Naive thymus-derived CD4-positive, alpha-beta T cell (primary cell): ENCODE results near the gene MYL2. TPM values are rescaled to one million over a fixed set of nuclear protein-coding genes. Genes with fewer than 3 reads are reported as not detected.

Source experiments
- ATAC-seq: fragments of 150-1000 bp; cut with Tn5 transposase; 2 replicates; pipeline ENCODE4 v1.10.0; 2021; ENCODE audit warnings: mild to moderate bottlenecking, moderate library complexity
- CTCF ChIA-PET: fragments of 350-600 bp; sonication (Branson Sonifier 250); formaldehyde crosslinking; loops from one replicate; lab custom pipeline; 2021; ENCODE audit warnings: antibody characterized with exemption; lab: Charles Lee
- POLR2A ChIA-PET: fragments of 350-600 bp; sonication (Branson Sonifier 250); formaldehyde crosslinking; loops from one replicate; lab custom pipeline; 2021; ENCODE audit warnings: antibody characterized with exemption, inconsistent platforms; lab: Charles Lee
- DNase-seq, 9 donors: peaks; one replicate each; pipeline versions ENCODE4 v3.0.0 to v3.0.0-alpha.2; 2020 to 2022; ENCODE audit warnings: mixed read lengths in 1 of 9
- H3K27ac ChIP-seq: one replicate; pipeline ENCODE4 v1.7.0; 2013; ENCODE audit warnings: mild to moderate bottlenecking, low read depth, low read length, moderate library complexity
- H3K27me3 ChIP-seq, 2 donors: one replicate each; pipeline ENCODE4 v1.7.0; 2013; ENCODE audit warnings: low read length in 2 of 2, mild to moderate bottlenecking in 2 of 2, moderate library complexity in 2 of 2; ENCODE audit not compliant: control insufficient read depth in 2 of 2, insufficient read depth in 2 of 2
- H3K36me3 ChIP-seq, 3 experiments: 1 replicate in 2 of 3; 2 replicates in 1 of 3; pipeline ENCODE4 v1.7.0; 2013; ENCODE audit warnings: low read length in 3 of 3, mild to moderate bottlenecking in 3 of 3, moderate library complexity in 1 of 3; ENCODE audit not compliant: insufficient read depth in 3 of 3, control insufficient read depth in 2 of 3
- H3K4me1 ChIP-seq, 2 donors: one replicate each; pipeline ENCODE4 v1.7.0; 2013; ENCODE audit warnings: low read length in 2 of 2, mild to moderate bottlenecking in 2 of 2, moderate library complexity in 1 of 2; ENCODE audit not compliant: control insufficient read depth in 2 of 2, insufficient read depth in 2 of 2
- H3K4me3 ChIP-seq: 2 replicates; pipeline ENCODE4 v1.7.0; 2013; ENCODE audit warnings: mild to moderate bottlenecking, low read length
- H3K9me3 ChIP-seq, 3 experiments: 1 replicate in 2 of 3; 2 replicates in 1 of 3; pipeline ENCODE4 v1.7.0; 2013; ENCODE audit warnings: low read length in 3 of 3; ENCODE audit not compliant: control insufficient read depth in 2 of 3
- H3K27ac Mint-ChIP-seq, 9 donors: one replicate each; pipeline ENCODE4 v1.8.0; 2020 to 2022; ENCODE audit warnings: mixed read lengths in 9 of 9, mild to moderate bottlenecking in 8 of 9, moderate library complexity in 5 of 9, inconsistent platforms in 2 of 9
- H3K27me3 Mint-ChIP-seq, 5 donors: one replicate each; pipeline ENCODE4 v1.8.0; 2021 to 2022; ENCODE audit warnings: mixed read lengths in 5 of 5, mild to moderate bottlenecking in 1 of 5
- H3K36me3 Mint-ChIP-seq, 5 donors: one replicate each; pipeline ENCODE4 v1.8.0; 2020 to 2022; ENCODE audit warnings: mixed read lengths in 5 of 5, mild to moderate bottlenecking in 3 of 5, inconsistent platforms in 1 of 5
- H3K4me1 Mint-ChIP-seq, 7 donors: one replicate each; pipeline ENCODE4 v1.8.0; 2020 to 2022; ENCODE audit warnings: mixed read lengths in 7 of 7, mild to moderate bottlenecking in 3 of 7, inconsistent platforms in 1 of 7
- H3K4me3 Mint-ChIP-seq, 10 donors: one replicate each; pipeline ENCODE4 v1.8.0; 2020 to 2022; ENCODE audit warnings: mild to moderate bottlenecking in 10 of 10, mixed read lengths in 10 of 10, moderate library complexity in 6 of 10, inconsistent platforms in 2 of 10
- H3K9me3 Mint-ChIP-seq, 11 donors: one replicate each; pipeline ENCODE4 v1.8.0; 2020 to 2022; ENCODE audit warnings: mixed read lengths in 11 of 11, mild to moderate bottlenecking in 4 of 11, inconsistent platforms in 1 of 11, moderate library complexity in 1 of 11
- intact Hi-C, 2 donors: fragments of 100-400 bp; cut with micrococcal nuclease; formaldehyde crosslinking; loops; one replicate each; pipeline ENCODE4 v1.15.1; 2023
- polyA plus RNA-seq, 2 donors: library from polyadenylated mRNA; unstranded; fragments of 300-500 nt; fragmentation: Illumina TruSeq; gene quantifications; one replicate each; pipeline ENCODE4 v1.2.3, GENCODE V29; 2021
- total RNA-seq, 6 experiments: library from RNA in 5 of 6; stranded (reverse) in 5 of 6; gene quantifications; 1 replicate in 5 of 6; 2 replicates in 1 of 6; pipeline ENCODE4 v1.2.3 and lab custom pipeline; 2021 to 2026

Gene MYL2
- total and polyA plus RNA-seq, 7 experiments from 2014 or later, result not detected

- ChIA-PET CTCF (no interaction called here), POLR2A (no interaction called here)
- H3K4me3 ChIP-seq, result no peak overlapping the region
- H3K9me3 ChIP-seq, result no peaks in the 10 kb centered on the region
- H3K27ac ChIP-seq, result no peak overlapping the region
- intact Hi-C loops, result no loop called here
- peaks cover 4 to 10% (median 7%) of the 10 kb centered on the region in 5 donors for H3K27me3 Mint-ChIP-seq
- ATAC-seq (no peak), DNase-seq (no peak)
- no peak overlapping the region for H3K4me3 Mint-ChIP-seq
- H3K36me3 Mint-ChIP-seq, result no peaks in the 10 kb centered on the region
- H3K4me1 Mint-ChIP-seq, result no peaks in the 10 kb centered on the region
- H3K27ac Mint-ChIP-seq, result no peak overlapping the region
- H3K27me3 ChIP-seq, result no peaks in the 10 kb centered on the region
- H3K36me3 ChIP-seq, result no peaks in the 10 kb centered on the region
- no peaks in the 10 kb centered on the region for H3K4me1 ChIP-seq
- no peaks in the 10 kb centered on the region for H3K9me3 Mint-ChIP-seq
Measured at GRCh38 chr12:110923692-110924334, 3.4 kb upstream of the MYL2 start.

DNA sequence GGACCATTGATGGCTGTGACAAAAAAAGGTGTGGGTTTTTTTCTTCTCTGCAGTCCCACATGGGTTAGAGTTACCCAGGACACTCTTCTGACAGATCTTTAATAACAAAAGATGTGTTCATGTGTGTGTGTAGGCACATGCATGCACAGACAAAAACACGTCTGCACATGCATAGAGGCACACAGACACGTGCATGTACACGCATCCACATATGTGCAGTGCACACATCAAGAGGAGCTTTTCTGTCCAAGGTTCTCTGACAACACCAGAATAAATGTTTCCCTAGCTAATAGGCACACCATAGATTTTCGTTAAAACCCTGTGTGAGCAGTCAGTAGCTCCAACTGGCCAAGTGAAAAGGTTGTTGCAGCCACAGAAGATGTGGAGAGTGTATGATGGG is 2.8 kb upstream of the MYL2 start:
- Histone ChIP-seq H3K9me3 (no peaks in the 10 kb centered on the region), H3K27me3 (no peaks in the 10 kb centered on the region), H3K4me3 (no peak overlapping the region), H3K27ac (no peak overlapping the region), H3K4me1 (no peaks in the 10 kb centered on the region), H3K36me3 (no peaks in the 10 kb centered on the region)
- no peak for DNase-seq
- CTCF ChIA-PET, result no interaction called here
- H3K4me3 Mint-ChIP-seq, result no peak overlapping the region
- POLR2A ChIA-PET, result no interaction called here
- no peaks in the 10 kb centered on the region for H3K4me1 Mint-ChIP-seq
- H3K36me3 Mint-ChIP-seq, result no peaks in the 10 kb centered on the region
- H3K27me3 Mint-ChIP-seq, result peaks cover 4 to 10% (median 7%) of the 10 kb centered on the region in 5 donors
- H3K27ac Mint-ChIP-seq, result no peak overlapping the region
- H3K9me3 Mint-ChIP-seq, result no peaks in the 10 kb centered on the region
- intact Hi-C loops, result no loop called here
- no peak for ATAC-seq

GRCh38 chr12:110922652-110923051 is 2.3 kb upstream of the MYL2 start:
- Mint-ChIP-seq H3K36me3 (no peaks in the 10 kb centered on the region), H3K9me3 (no peaks in the 10 kb centered on the region), H3K27me3 (peaks cover 4 to 12% (median 7%) of the 10 kb centered on the region in 5 donors), H3K27ac (no peak overlapping the region), H3K4me1 (no peaks in the 10 kb centered on the region), H3K4me3 (no peak overlapping the region)
- ChIA-PET CTCF (no interaction called here), POLR2A (no interaction called here)
- no peak overlapping the region for H3K4me3 ChIP-seq
- intact Hi-C loops, result no loop called here
- H3K27ac ChIP-seq, result no peak overlapping the region
- no peaks in the 10 kb centered on the region for H3K27me3 ChIP-seq
- H3K4me1 ChIP-seq, result no peaks in the 10 kb centered on the region
- DNase-seq (no peak), ATAC-seq (no peak)
- H3K9me3 ChIP-seq, result no peaks in the 10 kb centered on the region
- H3K36me3 ChIP-seq, result no peaks in the 10 kb centered on the region

DNA sequence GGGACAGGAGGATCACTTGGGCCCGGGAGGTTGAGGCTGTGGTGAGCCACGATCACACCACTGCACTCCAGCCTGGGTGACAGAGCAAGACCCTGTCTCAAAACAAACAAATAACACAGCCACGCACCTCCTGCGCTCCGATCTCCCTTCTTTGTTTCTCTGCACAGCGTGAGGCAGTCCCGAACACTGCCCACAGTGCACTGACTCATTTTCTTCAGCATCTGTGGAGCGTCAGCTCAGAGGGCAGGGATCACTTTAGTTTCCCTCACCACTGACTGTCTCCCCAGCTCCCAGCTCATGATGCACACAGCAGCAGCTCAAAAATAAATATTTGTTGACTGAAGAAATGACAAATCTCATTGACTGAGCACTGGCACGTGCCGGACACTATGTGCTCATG is 883 bp upstream of the MYL2 start:
- no peak overlapping the region for H3K4me3 ChIP-seq
- Mint-ChIP-seq H3K4me3 (no peak overlapping the region), H3K36me3 (no peaks in the 10 kb centered on the region), H3K27ac (no peak overlapping the region), H3K27me3 (peaks cover 3 to 14% (median 7%) of the 10 kb centered on the region in 5 donors), H3K4me1 (no peaks in the 10 kb centered on the region), H3K9me3 (no peaks in the 10 kb centered on the region)
- intact Hi-C loops, result no loop called here
- no peaks in the 10 kb centered on the region for H3K4me1 ChIP-seq
- no peaks in the 10 kb centered on the region for H3K36me3 ChIP-seq
- no peaks in the 10 kb centered on the region for H3K9me3 ChIP-seq
- ATAC-seq (no peak), DNase-seq (no peak)
- ChIA-PET POLR2A (no interaction called here), CTCF (interaction anchor here (1.6 kb wide), 1 partner anchor 26 kb away, joined by 4 read pairs; no protein-coding TSS in a partner anchor)
- no peak overlapping the region for H3K27ac ChIP-seq
- H3K27me3 ChIP-seq, result no peaks in the 10 kb centered on the region

- H3K27me3 Mint-ChIP-seq, result peaks cover 3 to 12% (median 4%) of the 10 kb centered on the region in 5 donors
- H3K4me1 Mint-ChIP-seq, result no peaks in the 10 kb centered on the region
- ChIA-PET CTCF (interaction anchor here (1.6 kb wide), 1 partner anchor 24 kb away, joined by 4 read pairs; no protein-coding TSS in a partner anchor), POLR2A (no interaction called here)
- H3K36me3 Mint-ChIP-seq, result no peaks in the 10 kb centered on the region
- Histone ChIP-seq H3K9me3 (no peaks in the 10 kb centered on the region), H3K4me1 (no peaks in the 10 kb centered on the region), H3K27me3 (no peaks in the 10 kb centered on the region), H3K4me3 (no peak overlapping the region), H3K36me3 (no peaks in the 10 kb centered on the region), H3K27ac (no peak overlapping the region)
- H3K27ac Mint-ChIP-seq, result no peak overlapping the region
- DNase-seq, result no peak
- H3K4me3 Mint-ChIP-seq, result no peak overlapping the region
- no peak for ATAC-seq
- H3K9me3 Mint-ChIP-seq, result no peaks in the 10 kb centered on the region
- intact Hi-C loops, result no loop called here
Measured at GRCh38 chr12:110919720-110920119, 659 bp downstream of the MYL2 start.

GRCh38 chr12:110917961-110918360 is 2.4 kb downstream of the MYL2 start:
- POLR2A ChIA-PET, result no interaction called here
- Histone ChIP-seq H3K36me3 (no peaks in the 10 kb centered on the region), H3K9me3 (no peaks in the 10 kb centered on the region), H3K4me3 (no peak overlapping the region), H3K4me1 (no peaks in the 10 kb centered on the region), H3K27me3 (no peaks in the 10 kb centered on the region), H3K27ac (no peak overlapping the region)
- no peak overlapping the region for H3K4me3 Mint-ChIP-seq
- no peaks in the 10 kb centered on the region for H3K36me3 Mint-ChIP-seq
- no peak overlapping the region for H3K27ac Mint-ChIP-seq
- DNase-seq (no peak), ATAC-seq (no peak)
- intact Hi-C loops, result no loop called here
- CTCF ChIA-PET, result no interaction called here
- H3K4me1 Mint-ChIP-seq, result no peaks in the 10 kb centered on the region
- no peaks in the 10 kb centered on the region for H3K9me3 Mint-ChIP-seq
- H3K27me3 Mint-ChIP-seq, result peaks cover 3 to 12% (median 7%) of the 10 kb centered on the region in 5 donors

DNA sequence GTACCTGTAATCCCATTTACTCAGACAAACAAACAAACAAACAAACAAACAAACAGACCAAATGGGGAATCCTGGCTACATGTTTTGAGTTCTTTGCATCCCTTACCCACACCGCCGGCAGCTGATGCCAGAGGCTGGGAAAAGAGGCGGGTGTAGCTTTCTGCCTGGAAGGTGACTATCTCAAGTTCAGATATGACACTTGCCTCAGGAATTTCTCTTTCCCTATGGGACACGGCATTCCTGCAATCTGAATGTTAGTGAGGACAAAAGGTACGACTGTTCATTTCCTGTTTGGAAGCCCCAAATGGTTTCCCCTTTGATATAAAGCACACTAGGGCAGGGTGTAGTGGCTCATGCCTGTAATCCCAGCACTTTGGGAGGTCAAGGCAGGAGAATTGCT is 2.9 kb downstream of the MYL2 start:
- no peaks in the 10 kb centered on the region for H3K36me3 Mint-ChIP-seq
- H3K4me3 Mint-ChIP-seq, result no peak overlapping the region
- peaks cover 3 to 12% (median 7%) of the 10 kb centered on the region in 5 donors for H3K27me3 Mint-ChIP-seq
- CTCF ChIA-PET, result no interaction called here
- no peak for ATAC-seq
- Histone ChIP-seq H3K4me3 (no peak overlapping the region), H3K36me3 (no peaks in the 10 kb centered on the region), H3K9me3 (no peaks in the 10 kb centered on the region), H3K27me3 (no peaks in the 10 kb centered on the region), H3K4me1 (no peaks in the 10 kb centered on the region), H3K27ac (no peak overlapping the region)
- POLR2A ChIA-PET, result no interaction called here
- intact Hi-C loops, result no loop called here
- H3K4me1 Mint-ChIP-seq, result no peaks in the 10 kb centered on the region
- no peak overlapping the region for H3K27ac Mint-ChIP-seq
- no peak for DNase-seq
- H3K9me3 Mint-ChIP-seq, result no peaks in the 10 kb centered on the region
